HCT116 (cell line): ENCODE results near the gene CRMP1.

Source experiments
- POLR2A ChIP-seq: IDR thresholded peaks from 2 replicates; pipeline ENCODE4 v1.7.0; 2011; ENCODE audit warnings: borderline replicate concordance; ENCODE audit not compliant: insufficient read depth, insufficient read length; ENCODE audit errors: extremely low read depth
- ZNF274 ChIP-seq: fragments of 200-500 bp; sonication (Bioruptor generic); IDR thresholded peaks from 2 replicates; pipeline ENCODE4 v1.6.1; 2014; ENCODE audit warnings: mild to moderate bottlenecking, low read depth, low read length, inconsistent platforms

GRCh38 chr4:5805270-5805669 is 87.6 kb downstream of the CRMP1 start:
- no peak for TF ChIP-seq POLR2A
- TF ChIP-seq ZNF274: no peak
